MV-4-11 (cell line): Measurements from ENCODE around the gene BMS1.
"Not testable (repeated sequence)": the region's sequence is repeated elsewhere in the genome, so short reads cannot be mapped to it uniquely, and the experiment has no call there.

ENCODE experiments used
- DNase-seq: peaks from one replicate; lab custom pipeline; 2025; lab: John Stamatoyannopoulos, UW

Gene BMS1

GRCh38 chr10:42782446-42783180 lies at the start of gene BMS1:
Gene BMS1 (plus strand): TSS chr10:42782795. CDS start chr10:42784395, 1,600 bp downstream.
- DNase-seq, result peak; percentile 87

GRCh38 chr10:42734536-42734935 lies 48.1 kb upstream of the BMS1 start:
- DNase-seq, result no peak

DNA sequence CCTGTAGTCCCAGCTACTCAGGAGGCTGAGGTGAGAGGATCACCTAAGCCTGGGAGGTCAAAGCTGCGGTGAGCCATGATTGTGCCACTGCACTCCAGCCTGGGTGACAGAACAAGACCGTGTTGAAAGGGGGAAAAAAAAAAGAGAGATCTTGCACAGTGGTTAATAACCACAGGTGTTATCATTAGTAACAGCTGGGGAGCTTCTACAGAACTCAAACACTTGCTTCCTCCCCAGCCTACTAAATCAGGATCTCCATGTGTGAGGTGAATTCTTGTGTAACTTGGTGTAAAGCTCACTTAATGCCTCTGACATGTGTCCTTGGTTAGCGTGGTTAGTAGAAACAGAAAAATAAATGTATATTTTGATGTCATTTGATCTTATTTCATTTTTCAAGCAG lies 43.9 kb upstream of the BMS1 start:
- no peak for DNase-seq

GRCh38 chr10:42741536-42741935 lies 41.1 kb upstream of the BMS1 start:
- DNase-seq, result not testable (repeated sequence)

- no peak for DNase-seq
These were observed 38.9 kb upstream of the BMS1 start for GRCh38 chr10:42743697-42744096.

DNA sequence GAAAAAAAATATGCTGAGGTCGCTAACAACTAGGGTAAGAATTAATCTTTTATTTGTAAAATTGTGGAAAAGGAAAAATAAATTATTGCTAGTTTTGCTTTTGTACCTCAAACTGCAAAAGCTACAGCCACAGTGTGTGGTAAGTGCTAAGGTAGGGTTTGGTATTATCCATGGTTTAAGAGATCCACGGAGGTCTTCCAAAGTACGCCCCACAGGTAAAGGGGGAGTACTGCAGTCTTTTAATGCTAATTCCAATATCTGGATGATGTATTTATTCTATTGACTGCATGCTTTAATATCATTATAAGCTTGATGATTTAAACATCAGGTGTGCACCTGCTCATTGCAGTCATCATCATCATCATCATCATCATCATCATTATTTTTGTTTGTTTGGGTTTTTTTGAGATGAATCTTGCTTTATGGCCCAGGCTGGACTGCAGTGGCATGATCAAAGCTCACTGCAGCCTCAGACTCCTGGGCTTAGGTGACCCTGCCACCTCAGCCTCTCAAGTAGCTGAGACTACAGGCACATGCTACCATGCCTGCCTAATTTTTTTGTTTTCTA lies 38.4 kb upstream of the BMS1 start:
- DNase-seq, result no peak

- no peak for DNase-seq
These were observed 29.5 kb upstream of the BMS1 start for GRCh38 chr10:42753126-42753506.

DNA sequence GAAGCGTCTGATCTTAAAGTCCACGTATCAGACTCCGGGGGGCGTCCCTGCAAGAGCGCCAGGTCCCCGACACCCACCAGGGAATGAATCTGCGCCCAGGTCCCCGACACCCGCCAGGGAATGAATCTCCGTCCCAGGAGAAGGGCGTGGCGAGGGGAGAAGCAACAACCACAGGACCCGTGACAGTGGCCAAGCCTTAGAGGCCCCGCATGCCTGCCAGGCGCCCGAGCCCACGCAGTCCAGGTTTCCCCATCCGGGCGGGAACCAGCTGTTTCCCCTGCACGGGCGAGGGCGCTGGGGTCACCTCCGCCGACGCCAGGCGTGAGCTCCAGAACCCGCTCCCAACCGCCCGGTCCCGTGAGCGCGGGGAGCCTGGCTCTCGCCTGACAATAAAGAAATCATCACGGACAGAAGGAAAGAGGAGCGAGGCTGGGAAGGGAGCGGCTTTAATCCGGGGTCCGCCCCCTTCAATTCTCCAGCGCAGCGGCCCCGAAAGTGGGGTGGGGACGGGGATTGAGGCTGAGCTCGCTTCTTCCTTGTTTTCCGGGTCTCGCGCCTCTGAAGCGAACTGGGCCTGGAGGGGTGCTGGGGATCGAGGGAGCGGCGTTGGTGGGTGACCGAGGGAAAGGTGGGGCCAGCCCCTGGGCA lies 29.0 kb upstream of the BMS1 start:
- no peak for DNase-seq

DNA sequence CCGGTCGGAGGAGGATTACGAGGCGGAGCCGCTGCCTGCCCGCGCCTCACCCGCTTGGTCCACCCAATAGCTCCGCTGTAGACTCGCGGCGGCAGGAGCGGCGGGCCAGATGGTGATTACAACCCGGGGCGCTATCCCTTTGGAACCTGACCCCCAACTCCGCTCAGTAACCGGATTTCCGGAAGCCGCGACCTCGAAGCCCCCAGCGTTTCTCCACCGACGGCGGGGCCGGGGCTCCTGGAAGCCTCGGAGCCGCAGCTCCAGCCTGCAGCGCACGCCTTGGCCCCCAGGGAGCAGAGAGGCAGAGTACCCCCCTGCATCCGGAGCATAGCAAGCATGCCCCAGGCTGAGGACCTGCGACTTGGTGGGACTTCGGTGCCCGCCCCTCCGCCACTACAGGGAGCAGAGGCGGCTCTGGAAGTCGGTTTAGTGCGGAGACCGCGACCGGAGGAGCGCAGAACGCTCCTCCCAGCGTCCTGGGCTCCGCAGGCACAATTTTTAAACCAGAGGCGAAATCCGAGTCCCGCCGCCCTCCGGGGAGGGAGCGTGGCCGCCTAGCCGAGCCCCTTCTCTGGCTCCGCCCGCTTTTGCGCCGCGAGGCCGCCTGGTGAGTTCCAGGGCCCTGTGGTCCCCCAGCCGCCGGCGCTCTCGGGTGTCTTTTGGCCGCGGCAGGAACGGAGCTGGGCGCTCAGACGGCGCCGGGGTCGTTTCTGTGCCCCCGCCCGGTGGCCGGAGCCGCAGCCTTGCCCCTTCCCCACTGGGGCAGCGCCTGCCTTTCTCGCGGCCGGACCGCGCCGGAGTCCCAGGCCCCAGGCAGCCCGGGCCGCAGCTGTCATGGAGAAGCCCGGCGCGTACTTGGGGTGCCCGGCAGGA lies 28.2 kb upstream of the BMS1 start:
- DNase-seq, result no peak

DNA sequence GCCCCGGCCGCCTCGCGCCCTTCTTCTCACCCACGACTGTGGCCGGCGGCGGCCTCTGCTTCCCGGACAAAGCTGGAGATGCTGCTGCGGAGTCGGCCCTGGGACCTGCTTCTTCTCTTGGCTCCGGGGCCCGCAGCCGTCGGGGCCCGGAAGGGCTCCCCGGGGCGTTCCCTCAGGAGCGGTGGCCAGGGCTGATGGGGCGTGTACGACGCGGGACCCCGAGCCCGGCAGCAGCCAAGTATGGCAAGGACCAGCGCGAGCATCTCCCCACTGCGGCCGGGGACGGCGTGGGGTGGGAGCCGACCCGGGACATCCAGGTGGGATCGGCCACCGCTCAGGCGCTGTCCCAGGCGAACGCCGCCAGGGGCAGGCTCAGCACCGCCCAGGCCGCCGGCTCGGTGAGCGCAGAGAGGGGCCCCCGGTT lies 27.6 kb upstream of the BMS1 start:
- DNase-seq, result no peak

DNA sequence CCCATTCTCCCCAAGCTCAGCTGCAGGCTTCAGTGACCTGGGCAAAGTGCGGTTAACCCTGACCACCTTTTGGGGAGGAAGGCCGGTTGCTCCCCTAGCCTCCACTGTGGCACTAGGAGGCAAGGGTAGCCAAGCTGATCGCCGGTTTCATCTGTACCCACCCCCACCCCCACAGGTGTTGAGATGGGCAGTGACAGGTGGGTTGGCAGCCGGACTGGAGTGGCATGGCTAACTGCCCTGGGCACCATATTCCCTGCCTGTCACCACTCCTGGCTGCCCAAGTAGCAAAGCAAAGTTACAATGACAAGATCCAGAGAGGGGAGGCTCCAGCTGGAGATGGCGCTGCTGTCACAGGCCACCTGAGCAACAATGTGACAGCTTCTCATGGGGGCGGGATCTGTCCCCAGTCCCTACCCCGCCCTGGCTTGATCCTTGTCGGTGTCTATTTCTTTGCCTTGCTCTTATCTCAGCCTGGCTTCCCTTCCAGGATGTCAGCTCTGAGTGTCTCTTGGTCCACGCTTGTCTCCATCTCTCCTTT lies 27.0 kb upstream of the BMS1 start:
- no peak for DNase-seq

DNA sequence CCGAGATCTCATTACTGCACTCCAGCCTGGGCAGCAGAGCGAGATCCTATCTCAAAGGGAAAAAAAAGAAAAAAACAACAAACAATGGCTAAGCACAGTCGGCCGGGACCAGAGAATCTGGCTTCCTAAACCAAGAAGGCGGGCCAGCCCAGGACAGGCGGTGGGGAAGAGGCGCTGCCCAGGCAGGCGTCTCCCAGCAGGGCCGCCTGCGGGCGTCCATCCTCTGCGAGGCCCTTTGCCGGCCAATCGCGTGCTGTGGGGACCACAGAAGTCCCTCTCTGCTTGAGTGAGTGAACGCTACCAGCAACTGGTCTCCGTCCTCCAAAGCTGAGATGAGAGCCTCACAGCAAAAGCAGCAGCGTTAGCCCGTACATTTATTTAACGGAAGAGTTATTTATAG lies 14.7 kb upstream of the BMS1 start:
- no peak for DNase-seq

DNA sequence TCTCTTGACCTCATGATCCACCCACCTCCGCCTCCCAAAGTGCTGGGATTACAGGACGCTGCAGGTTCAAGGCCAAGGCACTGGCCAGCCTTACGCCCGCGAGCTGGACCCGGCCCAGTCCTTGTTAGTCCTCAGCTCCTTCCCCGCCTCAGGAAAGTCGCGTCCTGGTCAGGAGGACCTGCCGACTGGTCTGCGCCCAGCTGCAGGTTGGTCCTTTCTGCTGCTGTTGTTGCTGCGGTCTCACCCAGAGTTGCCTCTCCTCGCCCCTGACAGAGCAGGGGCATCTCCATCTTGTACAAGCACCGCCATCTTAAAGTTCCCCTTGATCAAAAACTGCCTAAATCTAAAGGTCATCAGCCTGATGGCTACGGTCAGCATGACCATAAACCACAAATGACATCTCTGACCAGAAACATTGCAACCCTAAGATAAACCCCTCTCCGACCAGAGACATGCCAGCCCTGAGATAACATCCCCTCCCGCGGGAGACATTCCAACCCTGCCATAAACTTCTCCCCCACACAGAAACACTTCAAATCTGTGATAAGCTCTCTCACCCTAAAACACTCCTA lies 13.9 kb upstream of the BMS1 start:
- DNase-seq, result no peak

DNA sequence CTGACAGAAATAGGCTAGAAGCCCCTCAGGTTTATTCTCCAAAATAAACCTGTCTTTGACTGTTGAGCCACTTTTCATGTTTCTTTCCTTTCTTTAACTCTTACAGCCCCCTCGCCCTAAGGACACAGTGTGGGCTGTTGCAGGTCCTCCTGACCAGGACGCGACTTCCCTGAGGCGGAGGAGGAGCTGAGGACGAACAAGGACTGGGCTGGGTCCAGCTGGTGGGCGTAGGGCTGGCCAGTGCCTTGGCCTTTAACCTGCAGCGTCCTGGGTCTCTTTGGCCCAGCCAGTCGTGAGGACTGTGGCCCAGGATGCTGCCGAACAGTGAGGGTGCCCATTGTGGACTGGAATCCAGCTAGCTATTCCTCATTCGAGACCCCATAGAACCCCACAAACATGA lies 13.4 kb upstream of the BMS1 start:
- no peak for DNase-seq

DNA sequence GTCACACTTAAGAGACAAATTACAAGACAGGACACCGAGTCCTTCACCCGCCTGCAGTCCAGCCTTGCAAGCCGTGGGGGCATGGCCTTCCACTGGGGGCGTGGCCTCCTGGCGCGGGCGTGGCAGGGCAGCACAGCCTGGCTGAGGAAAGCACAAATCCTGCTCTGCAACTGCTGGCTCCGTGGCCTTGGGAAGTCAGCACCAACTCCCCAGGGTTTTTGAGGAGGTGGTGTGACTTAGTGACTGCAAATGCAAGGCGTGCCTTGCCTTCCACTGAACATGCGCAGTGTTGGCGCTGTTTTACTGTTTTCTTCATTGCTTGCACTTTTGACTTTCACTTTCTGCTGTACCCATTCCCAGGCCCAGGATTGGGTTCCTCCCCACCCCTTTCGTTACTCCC lies 12.9 kb upstream of the BMS1 start:
- DNase-seq, result no peak

DNA sequence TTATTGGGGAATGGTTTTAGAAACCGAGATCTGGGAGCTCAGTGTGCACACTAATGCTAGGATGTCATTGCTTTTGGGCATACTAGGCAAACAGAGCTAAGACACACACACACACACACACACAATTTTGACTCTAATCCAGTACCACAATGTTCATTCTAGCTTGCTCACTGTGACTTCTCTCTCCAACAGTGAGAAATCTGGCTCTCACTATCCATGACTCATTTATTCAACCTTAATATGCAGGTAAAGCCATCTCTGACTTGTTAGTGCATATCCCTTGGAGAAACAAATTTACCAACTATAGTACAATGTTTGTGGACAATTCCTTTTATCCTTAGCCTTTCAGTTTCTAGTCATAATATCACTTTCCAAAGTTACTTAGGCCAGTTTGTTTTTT lies 5.9 kb upstream of the BMS1 start:
- no peak for DNase-seq

DNA sequence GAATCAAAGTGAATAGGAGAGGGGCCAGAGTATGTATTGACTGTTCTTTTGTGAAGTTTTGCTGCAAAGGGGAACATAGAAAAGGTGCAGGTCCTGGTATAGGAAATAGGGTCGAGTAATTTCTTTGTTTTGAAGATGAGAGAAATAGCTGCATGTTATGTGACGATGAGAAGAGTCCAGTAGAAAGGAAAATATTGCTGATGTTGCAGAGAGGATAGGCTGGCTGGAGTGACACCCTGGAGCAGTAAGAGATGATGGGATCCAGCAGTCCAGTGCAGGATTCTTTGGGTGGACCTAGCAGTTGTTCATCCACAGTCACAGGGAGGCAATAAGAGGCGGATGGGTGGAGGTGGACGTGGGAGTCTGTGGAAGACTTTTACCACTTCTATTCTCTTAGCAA lies 2.1 kb upstream of the BMS1 start:
- no peak for DNase-seq

GRCh38 chr10:42781893-42782445 lies 626 bp upstream of the BMS1 start:
- DNase-seq, result no peak

DNA sequence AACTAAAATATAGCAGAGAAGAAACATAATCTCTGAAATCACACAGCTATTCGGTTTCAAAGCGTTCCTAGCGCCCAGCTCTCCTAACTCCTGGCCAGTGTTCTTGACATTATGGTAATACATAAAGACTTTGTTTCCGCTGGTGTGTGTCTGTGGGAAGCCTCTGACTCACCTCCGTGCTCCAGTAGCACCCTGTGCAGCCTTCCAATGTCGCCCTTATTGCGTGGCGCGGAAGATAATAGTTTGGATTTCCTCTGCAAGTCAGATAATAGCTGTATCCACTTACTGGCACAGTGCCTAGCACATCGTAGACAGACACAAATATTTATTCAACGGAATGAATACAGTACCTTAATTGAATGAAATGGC lies 570 bp downstream of the BMS1 start:
- peak; percentile 24 for DNase-seq

- no peak for DNase-seq
These were observed 3.2 kb downstream of the BMS1 start for GRCh38 chr10:42785759-42786158.

DNA sequence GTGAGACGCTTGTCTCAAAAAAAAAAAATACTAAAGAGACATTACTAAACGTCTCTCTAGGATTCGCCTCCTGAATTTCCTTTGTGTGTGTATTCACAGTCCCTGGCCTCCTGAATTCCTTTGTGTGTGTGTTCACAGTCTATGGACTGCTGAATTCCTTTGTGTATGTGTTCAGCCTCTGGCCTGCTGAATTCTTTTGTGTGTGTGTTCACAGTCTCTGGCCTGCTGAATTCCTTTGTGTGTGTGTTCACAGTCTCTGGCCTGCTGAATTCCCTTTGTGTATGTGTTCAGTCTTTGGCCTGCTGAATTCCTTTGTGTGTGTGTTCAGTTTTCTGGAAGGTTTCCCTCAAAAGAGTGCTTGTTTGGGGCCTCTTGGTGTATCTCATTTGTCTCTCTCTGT lies 8.2 kb downstream of the BMS1 start:
- no peak for DNase-seq

GRCh38 chr10:42795701-42796100 lies 13.1 kb downstream of the BMS1 start:
- no peak for DNase-seq
